GM18499 (cell line): ENCODE data around the gene PSME4.
"Not testable (repeated sequence)": the region's sequence is repeated elsewhere in the genome, so short reads cannot be mapped to it uniquely, and the experiment has no call there.

ENCODE experiments used
- ATAC-seq: cut with Tn5 transposase; IDR thresholded peaks from one replicate; pipeline ENCODE4 v1.9.1; 2021; ENCODE audit warnings: moderate number of reproducible peaks; ENCODE audit not compliant: insufficient read depth, unreplicated experiment

The PSME4 gene

DNA sequence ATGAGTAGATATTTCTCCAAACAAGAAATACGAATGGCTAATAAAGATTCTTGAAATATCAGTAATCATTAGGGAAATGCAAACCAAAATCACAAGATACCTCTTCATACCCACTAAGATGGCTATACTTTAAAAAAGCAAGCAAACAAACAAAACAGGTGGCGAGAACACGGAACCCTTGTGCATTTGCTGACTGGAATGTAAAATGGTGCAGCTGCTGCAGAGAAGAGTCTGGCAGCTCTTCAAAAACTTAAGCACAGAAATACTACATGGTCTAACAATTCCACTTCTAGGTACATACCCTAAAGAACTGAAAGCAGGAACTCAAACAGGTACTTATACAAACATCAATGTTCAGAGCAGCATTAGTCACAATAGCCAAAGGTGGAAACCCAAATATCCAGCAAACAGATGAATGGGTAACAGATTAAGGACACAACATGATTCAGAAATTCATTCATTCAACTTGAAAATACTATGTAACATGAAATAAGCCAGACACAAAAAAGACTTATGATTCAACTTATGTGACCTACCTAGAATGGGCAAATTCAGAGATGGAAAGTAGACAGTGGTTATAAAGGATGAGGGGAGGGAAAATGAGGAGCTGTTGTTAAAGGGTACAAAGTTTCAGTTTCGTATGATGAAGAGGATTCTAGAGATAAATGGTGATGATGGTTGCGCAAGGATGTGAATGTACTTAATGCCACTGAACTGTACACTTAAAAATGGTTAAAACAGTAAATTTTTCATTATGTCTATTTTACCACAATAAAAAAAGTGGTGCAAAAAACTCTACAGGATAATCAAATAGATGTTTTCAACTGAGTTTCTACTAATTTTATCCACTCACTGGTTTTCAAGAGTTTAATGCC, 84.2 kb downstream of the PSME4 start:
- no peak for ATAC-seq

DNA sequence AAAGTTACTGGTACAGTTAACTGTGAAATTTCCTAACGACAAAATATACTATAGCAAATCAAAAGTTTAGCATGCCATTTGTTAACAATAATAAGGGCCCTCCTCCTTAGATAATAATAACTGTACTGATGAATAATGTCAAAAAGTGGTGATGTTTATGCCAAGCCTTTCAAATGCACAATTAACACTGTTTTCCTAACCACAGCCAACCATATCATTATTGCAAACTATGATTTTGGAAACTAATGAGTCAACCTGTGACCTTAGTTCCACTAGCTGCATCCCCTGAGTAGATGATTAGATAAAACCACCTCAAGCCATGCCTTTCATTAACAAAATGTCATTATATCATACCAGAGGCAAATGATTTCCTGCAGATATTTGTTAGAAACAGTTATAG, 85.9 kb downstream of the PSME4 start:
- ATAC-seq, result no peak

DNA sequence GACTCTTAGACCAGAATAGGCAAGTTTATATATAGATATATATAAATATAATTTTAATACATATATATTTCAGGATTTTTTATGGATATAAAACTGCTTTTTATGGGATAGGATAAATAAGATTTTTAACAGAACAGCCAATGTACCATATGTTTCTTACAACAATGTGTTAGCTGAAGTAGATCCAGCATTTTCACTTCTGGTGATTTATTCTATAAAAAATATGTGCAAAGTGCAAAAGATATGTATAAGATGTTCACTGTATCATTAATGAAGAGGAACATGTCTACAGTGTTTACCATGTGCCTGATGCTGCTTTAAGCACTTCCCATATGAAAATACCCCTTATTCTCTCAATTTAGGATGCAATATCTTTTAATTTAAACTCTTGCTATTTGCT, 88.8 kb downstream of the PSME4 start:
- ATAC-seq, result no peak

DNA sequence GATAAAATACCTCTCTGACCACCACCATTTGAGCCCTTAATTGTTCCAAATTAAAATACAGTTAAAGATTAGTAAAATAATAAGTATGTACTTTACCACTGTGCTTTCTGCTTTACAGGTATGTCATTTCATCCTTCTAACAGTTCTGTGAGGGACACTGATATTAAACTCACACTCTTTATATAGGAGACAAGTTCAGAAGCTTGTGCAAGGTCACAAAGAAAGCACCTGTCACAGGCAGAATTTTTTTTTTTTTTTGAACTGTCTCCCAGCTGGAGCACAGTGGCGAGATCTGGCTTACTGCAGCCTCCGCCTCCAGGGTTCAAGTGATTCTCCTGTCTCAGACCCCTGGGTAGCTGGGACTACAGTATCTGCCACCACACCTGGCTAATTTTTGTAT, 89.4 kb downstream of the PSME4 start:
- ATAC-seq, result no peak

DNA sequence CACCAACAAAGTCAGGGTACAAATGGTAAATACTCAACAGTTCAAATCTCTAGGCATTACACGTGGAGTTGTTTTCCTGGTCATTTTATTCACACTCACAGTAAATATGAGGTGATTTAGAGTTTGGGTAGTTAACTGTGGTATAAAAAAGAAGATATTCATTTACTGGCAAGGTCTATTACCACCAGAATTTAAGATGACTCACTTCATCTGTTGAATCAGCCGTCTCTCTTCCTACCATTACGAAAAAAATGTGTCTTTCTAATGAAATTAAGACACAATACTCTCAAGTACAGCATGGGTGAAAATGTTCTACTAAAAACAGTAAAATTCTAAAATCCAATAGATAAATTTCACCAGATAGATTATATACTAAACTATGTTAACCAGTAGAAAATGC, 90.0 kb downstream of the PSME4 start:
- ATAC-seq, result no peak

DNA sequence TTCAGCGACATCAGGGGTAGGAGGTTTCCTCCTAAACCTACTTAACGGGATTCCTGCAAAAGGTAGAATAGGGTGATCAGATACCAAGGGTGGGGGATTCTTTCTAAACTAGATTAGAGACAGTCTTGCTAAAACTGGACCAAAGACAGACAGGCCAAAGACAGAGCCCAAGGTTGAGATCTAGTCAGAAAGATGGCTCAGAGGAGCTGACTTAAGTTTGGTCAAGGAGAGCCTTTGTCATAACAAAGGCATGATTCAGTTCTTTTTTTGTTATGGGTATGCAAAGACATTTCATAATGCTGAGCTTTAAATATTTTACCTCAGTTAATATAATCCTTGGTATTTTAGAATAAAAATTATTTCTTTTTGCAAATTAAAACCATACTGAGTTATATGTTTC, 93.2 kb downstream of the PSME4 start:
- no peak for ATAC-seq

DNA sequence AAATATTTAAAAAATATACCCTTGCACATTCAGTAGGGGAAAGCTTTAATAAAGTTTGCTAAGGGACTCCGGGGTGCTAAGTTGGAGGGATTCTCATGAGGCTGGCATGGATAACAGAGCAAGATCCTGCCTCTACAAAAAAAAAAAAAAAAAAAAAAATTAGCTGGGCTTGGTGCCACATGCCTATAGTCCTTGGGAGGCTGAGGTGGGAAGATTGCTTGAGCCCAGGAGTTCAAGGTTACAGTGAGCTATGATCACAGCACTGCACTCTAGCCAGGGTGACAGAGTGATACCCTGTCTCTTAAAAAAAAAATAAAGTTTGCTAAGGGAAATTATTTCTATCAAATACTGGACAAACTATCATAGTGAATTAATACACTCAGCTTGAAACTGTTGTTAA, 93.7 kb downstream of the PSME4 start:
- ATAC-seq, result no peak

DNA sequence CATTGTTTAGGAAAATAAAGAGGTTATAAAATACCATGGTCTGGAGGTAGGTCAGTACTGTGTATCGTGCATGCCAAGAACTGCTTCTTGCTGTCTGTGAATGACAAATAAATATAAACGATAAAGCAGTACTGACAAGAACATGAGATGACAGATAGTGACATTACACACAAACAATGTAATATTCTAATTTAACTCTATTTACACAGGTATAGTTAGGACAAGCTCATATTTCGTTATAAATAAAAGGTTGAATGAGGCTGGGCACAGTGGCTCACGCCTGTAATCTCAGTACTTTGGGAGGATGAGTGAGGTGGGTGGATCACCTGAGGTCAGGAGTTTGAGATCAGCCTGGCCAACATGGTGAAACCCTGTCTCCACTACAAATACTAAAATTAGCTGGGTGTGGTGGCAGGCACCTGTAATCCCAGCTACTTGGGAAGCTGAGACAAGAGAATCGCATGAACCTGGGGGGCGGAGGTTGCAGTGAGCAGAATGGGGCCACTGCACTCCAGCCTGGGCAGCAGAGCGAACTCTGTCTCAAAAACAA, 96.3 kb downstream of the PSME4 start:
- ATAC-seq, result no peak

DNA sequence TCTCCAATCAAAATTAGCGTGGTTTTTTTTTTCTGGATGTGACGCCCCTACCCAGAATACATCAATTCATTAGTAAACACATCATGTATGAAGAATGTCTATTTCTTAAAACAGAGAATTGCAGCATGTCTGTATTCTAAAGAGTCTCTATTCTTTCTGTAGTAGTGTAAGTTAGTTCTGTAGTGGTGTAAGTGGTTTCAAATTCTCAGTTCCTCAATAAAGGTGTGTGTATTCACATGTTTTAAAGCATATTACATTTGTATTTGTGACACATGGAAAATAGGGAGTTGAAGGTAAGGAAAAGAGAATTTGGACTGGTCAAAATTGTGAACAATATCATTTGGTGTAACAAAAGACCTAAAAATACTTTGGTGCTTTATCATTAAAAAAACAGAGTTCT, 103.0 kb downstream of the PSME4 start:
- ATAC-seq, result no peak

DNA sequence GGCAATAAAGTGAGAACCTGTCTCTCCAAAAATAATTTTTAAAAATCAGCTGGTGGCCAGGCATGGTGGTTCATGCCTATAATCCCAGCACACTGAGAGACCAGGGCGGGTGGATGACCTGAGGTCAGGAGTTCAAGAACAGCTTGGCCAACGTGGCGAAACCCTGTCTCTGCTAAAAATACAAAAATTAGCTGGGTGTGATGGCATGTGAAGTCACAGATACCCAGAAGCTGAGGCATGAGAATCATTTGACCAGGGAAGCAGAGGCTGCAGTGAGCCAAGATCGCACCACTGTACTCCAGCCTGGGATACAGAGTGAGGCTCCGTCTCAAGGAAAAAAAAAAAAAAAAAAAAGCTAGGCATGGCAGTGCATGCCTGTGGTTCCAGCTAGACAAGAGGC, 103.6 kb downstream of the PSME4 start:
- no peak for ATAC-seq

DNA sequence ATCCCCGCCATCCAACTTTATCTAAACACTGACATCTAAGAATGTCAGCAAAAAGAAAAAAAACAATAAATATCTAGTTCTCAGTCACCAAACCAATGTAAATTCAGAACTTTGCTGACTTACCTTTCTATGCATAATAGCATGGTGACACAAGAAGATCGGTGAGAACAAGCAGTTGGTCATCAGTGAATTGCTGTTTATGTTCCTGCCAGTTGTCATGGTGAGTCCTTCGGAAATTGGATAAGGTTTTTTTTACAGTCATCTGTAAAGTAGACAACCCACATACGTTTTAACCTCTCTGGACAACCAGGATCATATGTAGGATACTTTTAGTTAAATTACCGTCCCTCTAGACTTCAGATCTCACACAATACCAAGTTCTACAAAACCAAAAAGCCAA, 104.8 kb downstream of the PSME4 start:
- no peak for ATAC-seq

DNA sequence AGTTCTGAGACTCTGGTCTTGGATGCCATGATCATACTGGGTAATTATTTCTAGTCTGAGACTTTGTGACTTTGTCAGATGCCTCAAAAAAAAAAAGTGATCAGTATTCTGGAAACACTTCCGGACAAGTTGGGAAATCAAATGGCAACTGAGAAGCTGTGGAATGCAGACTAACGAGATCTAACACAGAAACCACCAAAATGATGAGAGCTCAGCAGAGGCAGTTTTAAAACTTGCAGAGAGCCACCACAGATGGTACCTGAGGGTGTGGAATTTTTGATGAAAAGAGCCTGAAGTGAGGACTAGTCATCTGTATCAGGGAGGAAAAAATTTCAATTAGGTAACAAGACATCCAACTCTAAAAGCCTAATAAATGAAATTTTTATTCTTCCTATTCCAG, 105.5 kb downstream of the PSME4 start:
- ATAC-seq, result no peak

DNA sequence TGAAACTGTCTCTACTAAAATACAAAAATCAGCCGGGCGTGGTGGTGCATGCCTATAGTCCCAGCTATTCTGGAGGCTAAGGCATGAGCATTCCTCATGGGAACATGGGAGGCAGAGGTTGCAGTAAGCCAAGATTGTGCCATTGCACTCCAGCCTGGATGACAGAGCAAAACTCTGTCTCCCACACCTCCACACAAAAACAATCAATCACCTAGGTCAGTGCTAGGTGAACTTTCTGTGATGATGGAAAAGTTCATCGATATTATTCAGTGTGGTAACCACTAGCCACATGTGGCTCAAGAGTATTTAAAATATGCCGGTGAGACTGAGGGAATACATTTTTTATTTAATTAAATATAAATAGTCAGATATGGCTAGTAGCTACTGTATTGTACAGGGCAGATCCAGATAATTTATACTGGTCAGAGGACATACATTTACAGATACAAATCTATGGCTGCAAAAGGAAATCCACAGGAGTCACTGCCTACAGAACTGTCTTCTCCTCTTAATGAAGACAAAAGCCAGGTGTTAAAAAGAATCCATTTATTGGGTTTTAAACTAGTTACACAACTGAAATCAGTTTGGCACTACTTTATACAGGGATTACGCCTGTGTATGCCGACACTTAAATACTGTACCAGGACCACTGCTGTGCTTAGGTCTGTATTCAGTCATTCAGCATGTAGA, 107.1 kb downstream of the PSME4 start:
- ATAC-seq, result no peak

DNA sequence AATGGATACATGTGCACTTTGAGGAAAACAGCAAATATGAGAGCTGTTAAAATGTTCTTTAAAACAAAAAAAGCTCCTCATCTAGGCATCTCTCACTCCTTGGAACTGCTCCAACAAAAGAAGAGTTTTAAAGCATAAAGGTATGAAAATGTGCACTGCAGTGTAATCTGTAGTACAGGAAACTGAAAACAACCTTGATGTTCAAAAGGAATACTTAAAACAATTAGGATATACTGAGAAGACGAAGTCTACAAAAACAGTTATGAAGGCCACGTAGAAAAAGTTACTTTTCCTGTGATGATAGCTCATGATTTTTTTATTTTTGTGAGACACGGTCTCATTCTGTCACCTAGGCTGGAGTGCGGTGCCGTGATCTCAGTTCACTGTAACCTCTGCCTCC, 109.0 kb downstream of the PSME4 start:
- no peak for ATAC-seq

DNA sequence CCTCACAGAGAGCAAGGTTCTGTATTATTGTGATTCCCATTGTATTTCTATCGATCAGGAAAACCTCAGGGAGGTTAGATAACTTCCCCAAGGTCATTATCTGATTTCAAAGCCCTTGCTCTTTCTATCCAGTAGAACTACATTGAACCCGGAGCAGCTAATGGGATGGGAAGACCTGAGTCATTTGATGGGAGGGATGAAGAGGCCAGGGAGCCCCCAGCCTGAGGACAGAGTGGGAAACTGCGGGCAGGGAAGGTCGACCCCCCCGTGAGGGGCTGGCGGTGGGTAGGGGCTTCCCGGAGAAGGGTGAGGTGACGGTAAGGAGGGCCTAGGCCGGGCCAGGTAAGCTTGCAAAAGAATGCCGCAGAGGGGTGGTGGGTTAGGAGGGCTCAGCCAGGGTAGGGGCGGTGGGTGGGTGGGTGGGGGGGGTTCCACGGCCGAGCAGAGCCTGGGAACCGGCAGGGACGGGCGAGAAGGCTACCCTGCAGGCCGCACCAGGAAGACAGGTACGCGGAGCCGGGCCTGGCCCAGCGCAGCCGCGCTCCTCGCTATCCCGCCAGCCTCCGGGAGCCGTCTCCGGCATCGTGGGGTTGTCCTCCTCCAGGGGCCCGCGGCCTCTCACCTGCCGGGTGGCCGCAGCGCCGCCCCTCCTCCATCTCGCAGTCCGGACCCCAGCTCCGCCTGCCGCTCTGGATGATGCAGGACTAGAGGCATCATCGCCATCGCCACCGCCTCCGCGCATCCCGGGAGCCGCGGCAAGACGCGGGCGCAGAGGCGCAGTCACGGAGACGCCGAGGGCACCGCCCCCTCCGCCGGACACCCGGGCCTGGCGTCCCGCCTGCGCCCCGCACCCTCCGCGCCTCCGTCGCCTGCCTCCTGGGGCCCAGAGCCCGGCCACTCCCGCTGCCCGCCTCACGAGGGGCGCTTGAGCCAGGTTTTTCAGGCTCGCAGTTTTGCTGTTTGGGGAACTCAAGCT, 111.3 kb downstream of the PSME4 start, which contains the start of gene GPR75:
GPR75 (minus strand) TSS at position 762 of the 976 bp plus-strand sequence. CDS start 5,211 bp downstream, outside the sequence.
- ATAC-seq, result no peak

DNA sequence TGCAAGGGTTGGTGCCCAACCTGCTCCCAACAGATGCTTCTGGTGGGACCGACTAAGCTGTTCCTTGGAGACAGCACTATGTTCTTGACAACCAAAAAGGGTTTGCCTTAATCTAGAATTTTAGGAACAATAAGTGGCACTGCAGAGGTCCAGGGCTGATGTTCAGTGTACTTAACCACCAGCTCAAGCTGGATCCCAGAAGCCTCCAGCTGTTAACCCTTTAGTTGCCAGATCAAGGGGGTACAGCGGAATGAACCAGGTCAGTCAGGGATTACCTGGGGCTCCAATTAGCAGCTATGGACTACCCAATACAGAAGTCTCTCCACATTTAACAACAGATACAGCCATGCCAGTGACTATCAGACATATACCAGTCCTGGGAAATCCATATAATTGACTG, 114.5 kb downstream of the PSME4 start:
- ATAC-seq, result no peak

DNA sequence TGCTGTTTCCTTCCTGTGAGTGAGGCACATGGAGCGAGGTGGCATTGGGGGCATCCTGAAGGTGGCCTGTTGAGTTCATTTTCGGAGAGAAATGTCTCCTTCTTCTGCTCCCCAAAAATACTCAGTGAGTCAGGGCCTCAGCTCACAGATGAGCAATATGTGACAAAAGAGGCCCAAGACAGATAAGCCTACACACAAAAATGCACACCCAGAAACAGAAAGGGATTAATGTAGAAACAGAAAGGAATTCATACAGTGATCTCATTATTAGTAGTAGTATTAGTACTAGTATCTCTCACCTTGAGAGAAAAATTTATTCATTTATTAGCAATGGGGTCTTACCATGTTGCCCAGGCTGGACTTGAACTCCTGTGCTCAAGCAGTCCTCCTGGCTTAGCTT, 116.1 kb downstream of the PSME4 start:
- ATAC-seq, result no peak

DNA sequence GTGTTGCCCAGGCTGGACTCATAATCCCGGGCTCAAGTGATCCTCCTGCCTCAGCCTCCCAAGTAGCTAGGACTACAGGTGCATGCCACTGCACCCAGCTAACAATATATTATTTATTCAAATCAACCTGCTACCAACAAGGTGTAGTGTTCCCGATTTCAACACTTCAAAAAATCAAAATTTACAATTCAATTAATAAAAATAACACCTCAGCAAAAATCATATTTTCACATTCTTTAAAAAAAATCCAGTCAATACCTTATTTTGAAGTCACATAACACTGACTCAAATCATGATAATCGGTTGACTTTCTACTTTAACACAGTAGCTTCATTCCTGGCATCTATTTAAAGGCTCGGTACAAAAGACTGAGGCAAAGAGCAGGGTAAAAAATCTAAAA, 118.3 kb downstream of the PSME4 start:
- no peak for ATAC-seq

DNA sequence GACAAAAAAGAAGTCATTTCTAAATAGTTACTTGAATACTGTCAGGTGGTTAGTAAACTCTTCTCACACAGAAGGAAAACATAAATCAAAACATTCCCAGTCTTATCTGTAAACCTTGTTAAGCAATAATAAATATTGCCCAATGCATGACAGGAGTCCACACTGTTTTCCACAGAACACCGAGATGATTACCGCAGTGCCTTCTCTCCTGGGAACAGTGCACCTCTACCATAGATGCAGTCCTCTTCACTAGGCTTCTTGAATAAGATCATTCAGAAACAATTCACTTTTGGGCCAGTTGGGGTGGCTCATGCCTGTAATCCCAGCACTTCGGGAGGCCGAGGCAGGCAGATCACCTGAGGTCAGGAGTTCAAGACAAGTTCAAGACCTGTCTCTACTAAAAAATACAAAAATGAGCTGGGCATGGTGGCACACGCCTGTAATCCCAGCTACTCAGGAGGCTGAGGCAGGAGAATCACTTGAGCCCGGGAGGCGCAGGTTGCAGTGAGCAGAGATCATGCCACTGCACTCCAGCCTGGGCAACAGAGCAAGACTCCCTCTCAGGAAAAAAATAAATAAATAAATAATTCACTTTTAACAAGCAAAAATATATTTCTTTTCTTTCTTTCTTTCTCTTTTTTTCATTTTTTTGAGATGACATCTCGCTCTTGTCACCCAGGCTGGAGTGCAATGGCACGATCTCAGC, 119.6 kb downstream of the PSME4 start:
- not testable (repeated sequence) for ATAC-seq

DNA sequence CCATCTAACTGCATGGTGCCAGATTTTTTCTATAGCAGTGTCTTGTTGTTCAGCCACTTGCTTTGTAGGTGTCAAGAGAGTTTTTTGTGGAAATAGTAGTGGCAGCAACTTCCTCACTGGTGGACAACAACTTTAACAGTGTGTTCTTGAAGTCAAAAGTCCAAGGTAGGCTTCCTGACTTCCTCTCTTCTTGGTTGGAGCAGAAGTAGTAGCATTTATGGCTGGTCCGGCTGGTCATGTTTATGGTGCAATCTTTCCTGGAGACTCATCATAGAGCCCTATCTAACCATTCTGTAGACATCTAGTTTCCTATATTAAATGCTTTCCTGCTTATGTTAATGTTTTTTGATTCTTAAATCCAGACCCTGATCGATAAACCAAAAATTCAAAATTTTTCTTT, 122.7 kb downstream of the PSME4 start:
- ATAC-seq, result no peak
